ENCODE results near the gene DLG2.
A peak's percentile ranks its signal among the peaks of the same experiment; 100 is the strongest.
"Not testable (repeated sequence)": the region's sequence is repeated elsewhere in the genome, so short reads cannot be mapped to it uniquely, and the experiment has no call there.

Gene DLG2

DNA sequence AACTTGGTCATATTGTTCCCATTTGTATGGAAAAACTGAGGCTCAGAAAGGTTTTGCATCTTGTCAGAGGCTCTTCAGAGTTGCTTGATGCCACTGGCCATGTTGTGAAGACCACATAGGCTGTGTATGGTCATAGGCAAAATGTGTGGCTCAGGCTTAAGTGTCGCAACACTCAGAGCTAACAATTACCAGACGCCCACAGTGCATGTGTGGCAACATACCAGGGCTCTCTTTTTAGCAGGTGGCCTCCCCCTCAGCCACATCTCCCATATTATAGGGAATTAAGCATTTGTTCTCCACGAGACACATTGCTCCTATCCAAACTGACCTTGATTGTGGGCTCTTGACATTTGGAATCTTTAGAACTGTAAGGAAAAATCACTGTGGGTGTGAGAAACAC, 802.5 kb downstream of the DLG2 start:
- peak; percentile 19 for DNase-seq

DNA sequence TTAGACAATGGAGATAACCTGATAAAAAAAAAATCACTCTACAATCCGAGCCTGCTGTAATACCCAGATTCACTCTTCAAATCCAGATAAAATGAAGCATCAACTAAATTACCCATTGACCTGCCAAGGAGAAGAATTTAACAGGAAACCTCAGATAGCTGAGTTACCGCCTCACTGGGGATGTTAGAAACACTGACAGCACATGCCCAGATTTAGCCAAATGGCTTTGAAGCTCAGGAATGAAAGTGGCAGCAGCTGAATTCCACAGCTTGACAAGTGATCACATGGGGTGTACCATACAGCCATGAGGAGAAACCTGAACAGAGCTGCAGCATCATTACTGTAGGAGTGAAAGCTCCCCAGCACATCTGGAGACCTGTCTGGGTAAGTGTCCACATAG, 807.6 kb downstream of the DLG2 start:
- DNase-seq: no peak

DNA sequence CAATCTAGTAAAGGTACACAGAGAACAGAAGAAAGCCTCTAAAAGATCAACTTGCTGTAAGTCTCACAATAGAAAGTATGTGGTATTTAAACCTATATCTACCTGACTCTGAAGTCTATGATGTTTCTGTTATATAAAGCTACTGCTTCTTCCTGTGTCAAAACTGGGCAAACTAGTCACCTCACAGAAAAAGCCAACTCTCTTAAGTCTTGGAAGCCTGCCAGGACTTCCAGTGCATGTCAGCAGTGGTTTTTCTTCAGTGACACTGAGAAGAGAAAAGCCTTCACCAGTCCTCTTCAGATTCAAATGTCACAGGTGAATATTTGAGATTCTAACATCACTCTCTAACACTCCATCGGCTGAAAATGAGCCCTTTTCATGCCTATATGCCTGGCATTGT, 808.0 kb downstream of the DLG2 start:
- DNase-seq: peak; percentile 34

GRCh38 chr11:84817998-84818397, 809.1 kb downstream of the DLG2 start:
- DNase-seq: peak; percentile 54

- DNase-seq: peak; percentile 76
Measured at GRCh38 chr11:84812471-84812969, 814.6 kb downstream of the DLG2 start.

- DNase-seq: no peak
Measured at GRCh38 chr11:84806354-84806753, 820.8 kb downstream of the DLG2 start.

DNA sequence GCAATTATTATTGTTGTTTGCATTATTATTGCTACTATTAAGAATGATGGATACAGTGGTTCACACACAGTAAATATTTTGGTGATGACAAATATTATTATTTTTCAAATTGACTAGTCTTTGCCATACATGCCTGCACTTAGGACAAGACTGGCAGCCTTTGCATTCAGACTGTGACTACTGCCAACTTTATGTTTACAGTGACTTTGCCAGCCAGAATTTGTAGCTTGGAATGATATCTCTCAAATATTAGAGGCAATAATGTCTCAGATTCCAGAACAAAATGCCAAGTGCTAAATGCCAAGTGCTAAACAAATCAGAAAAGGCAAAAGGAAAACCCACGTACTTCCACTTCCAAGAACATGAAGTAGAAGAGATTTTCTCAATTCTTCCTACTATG, 823.1 kb downstream of the DLG2 start:
- DNase-seq: no peak

GRCh38 chr11:84800755-84801346, 826.3 kb downstream of the DLG2 start:
- DNase-seq: peak; percentile 49

- no peak for DNase-seq
Measured at GRCh38 chr11:84799112-84799511, 828.0 kb downstream of the DLG2 start.

DNA sequence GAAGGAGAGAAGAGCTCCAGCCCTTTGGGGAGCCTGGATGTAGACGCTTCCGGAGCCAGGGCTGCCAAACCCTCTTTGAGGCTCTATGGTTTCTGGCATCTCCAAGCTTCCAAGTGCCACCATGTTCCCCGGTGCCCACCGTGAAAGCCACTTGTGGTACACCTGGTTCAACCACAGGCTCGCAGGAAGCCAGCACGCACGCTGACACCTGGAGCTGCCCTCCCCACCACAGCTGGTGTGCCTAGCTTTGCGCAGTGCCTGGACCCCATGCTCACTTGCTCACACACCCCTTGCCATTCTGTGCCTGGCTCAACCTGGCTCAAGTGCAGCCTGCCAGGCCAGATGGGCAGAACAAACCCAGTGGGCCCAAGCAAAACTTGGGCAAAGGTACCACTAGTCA, 831.4 kb downstream of the DLG2 start:
- DNase-seq: no peak

DNA sequence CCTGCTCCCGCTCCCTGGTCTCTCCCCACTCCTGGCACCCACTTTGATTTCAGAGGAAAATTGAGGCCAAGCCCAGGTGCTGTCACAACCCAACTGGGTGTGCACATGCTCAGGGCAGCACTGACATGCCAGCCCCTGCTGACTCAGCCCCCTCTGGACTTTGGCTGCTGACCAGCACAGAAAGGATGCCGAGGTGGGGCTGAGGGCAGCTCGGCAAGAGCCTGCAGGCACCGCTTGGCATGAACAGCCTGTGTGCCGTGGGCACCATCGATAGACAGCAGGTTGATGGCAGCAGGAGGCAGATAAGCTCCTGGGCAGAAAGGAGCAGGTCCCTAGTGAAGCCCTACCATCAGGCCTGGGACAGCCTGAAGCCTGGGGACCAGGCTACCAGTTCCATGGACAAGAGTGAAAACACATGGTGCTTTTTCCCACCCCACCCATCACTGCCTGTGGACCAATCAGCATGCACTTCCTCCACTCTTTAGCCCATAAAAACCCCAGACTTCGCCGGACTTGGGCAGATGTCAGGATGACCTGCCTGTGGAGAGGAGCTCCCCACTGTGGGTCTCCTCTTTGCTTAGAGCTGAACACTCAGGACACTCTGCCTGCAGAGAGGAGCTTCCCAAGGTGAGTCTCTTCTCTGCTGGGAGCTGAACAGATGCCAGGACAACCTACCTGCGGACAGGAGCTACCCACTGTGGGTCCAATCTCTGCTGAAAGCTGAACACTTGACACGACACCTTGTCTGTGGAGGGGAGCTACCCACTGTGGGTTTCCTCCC, 832.3 kb downstream of the DLG2 start:
- no peak for DNase-seq

- DNase-seq: no peak
Measured at GRCh38 chr11:84793318-84793717, 833.8 kb downstream of the DLG2 start.

DNA sequence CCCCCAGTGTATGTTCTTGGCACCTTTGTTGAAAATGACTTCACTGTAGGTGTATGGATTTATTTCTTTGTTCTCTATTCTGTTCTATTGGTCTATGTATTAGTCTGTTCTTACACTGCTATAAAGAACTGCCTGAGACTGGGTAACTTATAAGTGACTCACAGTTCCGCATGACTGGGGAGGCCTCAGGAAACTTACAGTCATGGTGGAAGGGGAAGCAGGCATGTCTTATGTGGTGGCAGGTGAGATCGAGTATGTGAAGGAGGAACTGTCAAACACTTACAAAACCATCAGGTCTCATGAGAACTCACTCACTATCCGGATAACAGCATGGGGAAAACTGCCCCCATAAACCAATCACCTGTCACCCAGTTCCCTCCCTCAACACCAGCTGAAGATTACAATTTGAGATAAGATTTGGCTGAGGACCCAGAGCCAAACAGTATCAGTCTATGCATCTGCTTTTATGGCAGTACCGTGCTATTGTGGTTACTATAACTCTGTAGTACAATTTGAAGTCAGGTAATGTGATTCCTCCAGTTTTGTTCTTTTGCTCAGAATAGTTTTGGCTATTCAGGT, 836.2 kb downstream of the DLG2 start:
- DNase-seq: no peak

GRCh38 chr11:84788220-84788619, 838.9 kb downstream of the DLG2 start:
- DNase-seq: no peak

DNA sequence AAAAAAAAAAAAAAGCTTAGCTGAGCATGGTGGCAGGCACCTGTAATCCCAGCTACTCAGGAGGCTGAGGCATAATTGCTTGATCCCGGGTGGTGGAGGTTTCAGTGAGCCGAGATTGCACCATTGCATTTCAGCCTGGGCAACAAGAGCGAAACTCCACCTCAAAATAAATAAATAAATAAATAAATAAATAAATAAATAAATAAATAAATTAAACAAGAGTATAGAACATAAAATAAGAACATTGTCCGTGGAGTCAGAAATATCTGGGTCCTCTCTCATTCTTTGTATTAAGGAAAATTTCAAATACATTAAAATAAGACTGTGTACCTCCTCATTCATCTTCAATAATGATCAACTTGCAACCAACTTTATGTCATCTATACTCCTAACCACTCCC, 843.0 kb downstream of the DLG2 start:
- DNase-seq: not testable (repeated sequence)

DNA sequence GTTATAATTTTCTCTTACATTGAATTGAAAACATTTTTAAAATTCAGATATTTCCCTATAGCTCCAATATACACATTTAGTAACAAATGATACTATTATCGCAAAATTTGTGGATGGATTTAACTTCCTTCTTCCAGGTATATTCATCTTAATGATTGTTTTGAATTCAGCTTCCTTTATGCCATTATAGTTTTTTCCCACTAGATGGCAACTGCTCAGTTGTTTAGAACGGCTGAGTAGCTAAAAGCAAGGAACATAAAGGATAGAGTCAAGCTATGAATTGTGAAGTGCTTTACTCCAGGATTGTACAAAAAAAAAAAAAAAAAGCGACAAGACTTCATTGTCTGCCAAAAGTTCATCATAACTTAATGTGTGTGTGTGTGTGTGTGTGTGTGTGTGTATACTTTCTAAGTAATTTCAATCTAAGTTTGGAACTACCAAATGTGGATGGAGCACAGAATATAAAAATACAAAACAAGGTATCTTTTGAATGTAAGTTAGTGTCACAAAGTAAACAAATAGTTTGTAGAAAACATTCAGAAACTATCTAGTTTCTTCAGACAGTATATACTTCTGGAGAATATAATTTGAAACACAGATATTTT, 846.4 kb downstream of the DLG2 start:
- peak; percentile 35 for DNase-seq

DNA sequence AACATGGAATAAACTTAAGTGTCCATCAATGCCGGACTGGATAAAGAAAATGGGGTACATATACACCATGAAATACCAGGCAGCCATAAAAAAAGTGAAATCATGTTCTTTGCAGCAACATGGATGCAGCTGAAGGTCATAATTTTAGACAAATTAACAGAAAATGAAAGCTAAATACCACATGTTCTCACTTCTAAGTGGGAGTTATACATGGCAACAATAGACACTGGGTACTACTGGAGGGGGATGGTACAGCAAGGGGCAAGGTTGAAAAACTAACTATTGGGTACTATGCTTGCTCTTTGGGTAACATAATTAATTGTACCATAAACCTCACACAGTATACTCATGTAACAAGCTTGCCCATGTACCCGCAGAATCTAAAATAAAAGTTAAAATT, 851.6 kb downstream of the DLG2 start:
- DNase-seq: no peak

GRCh38 chr11:84763931-84764330, 863.2 kb downstream of the DLG2 start:
- DNase-seq: no peak

DNA sequence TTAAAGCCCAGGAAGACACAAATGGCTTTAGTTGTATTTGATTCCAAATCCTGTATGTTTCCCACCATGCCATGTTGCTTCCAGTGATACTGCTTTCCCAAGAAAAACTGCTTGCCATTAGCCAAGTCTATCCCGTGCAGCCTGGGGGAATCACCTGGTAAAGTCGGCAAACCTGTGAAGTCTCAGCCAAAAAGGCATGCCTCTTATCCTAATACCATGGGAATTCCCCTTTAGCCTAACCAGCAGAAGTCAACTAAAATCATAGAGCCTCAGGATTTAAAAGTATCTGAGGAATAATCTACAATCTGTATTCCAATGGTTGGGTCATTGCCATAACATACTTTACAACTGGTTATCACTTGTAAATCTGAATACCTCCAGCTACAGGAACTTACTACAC, 869.4 kb downstream of the DLG2 start:
- DNase-seq: no peak

GRCh38 chr11:84751371-84751770, 875.8 kb downstream of the DLG2 start:
- DNase-seq: no peak

GRCh38 chr11:84747871-84748270, 879.3 kb downstream of the DLG2 start:
- DNase-seq: no peak

DNA sequence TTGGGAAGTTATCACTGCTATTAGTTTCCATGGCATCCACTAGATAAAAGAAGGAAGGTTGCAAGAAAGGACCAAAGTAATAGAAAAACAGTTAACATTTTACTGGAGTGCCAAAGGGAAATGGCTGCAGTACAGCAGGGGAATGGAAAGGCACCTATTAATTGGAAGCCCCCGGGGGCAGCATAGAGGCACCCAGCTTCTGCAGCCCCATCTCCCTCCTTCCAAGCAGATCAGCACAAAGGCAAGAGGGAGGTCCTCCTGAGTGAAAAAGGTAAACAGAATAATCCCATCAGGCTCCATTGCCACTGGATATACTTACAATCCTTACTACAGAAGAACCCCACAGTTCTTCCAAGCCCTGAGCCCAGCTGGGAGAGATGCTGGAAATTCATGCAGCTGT, 887.1 kb downstream of the DLG2 start:
- DNase-seq: no peak

DNA sequence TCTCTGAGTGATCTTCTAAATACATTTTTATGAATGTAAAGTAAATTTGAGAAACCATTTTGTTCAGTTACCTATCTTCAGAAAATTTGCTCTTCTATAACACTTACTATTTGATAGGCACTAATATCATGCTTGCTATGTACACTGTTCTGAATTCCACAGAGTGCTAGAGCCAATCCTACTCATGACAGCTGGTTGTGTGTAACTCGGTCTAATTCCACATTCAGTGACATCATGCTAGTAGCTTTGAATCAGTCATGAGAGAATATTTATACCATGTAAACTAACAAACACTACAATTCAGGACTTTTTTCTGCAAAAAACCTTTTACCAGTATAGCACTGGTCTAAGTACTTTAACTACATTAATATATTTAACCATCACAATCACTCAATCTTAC, 902.9 kb downstream of the DLG2 start:
- DNase-seq: no peak

DNA sequence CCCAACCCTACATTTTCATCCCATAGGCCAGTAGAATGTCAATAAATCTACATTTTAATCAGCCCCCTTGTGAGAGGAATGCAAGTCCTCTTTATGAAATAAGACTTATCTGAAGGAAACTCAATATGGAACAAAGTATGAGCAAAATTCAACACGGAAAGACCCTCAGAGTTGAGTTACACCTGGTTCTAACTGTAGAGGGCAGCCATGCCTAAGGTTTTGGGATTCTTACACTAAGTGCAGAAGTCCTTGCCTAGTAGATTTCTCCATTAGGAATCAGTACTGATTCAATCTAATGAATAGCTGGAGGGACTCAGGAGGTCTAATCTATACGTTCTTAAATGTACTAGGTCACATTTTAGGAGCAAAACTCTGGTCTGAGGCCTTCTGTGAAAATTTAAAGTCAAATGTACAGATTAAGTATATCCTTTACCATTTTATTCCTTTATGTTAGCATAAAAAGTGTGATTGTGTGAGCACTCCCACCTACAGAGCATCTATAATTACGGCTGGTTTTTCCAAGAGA, 904.5 kb downstream of the DLG2 start:
- no peak for DNase-seq

All from fibroblast of skin of right quadriceps (primary cell).